Liver (tissue), 9 donors: ENCODE results near the gene NOTO. TPM values are rescaled to one million over a fixed set of nuclear protein-coding genes. Genes with fewer than 3 reads are reported as not detected.

Experiments
- DNase-seq: peaks from one replicate; pipeline ENCODE4 v3.0.0-alpha.2; 2017; ENCODE audit warnings: low spot score
- H3K27ac ChIP-seq, 2 donors: one replicate each; pipeline ENCODE4 v1.7.0; 2013; ENCODE audit warnings: inconsistent platforms in 2 of 2, low read length in 2 of 2, control low read depth in 1 of 2, low read depth in 1 of 2, mild to moderate bottlenecking in 1 of 2
- H3K27me3 ChIP-seq, 4 donors: one replicate each; pipeline versions ENCODE4 v1.6.1 to v1.7.0; 2013; ENCODE audit warnings: low read length in 3 of 4, inconsistent platforms in 1 of 4, mild to moderate bottlenecking in 1 of 4, moderate library complexity in 1 of 4; ENCODE audit not compliant: control insufficient read depth in 4 of 4, insufficient read depth in 4 of 4
- H3K36me3 ChIP-seq, 4 donors: one replicate each; pipeline versions ENCODE4 v1.6.1 to v1.7.0; 2013; ENCODE audit warnings: low read length in 3 of 4, mild to moderate bottlenecking in 3 of 4, low read depth in 1 of 4, moderate library complexity in 1 of 4; ENCODE audit not compliant: control insufficient read depth in 4 of 4, insufficient read depth in 3 of 4
- H3K4me1 ChIP-seq, 4 donors: one replicate each; pipeline versions ENCODE4 v1.6.1 to v1.7.0; 2013; ENCODE audit warnings: low read length in 3 of 4, mild to moderate bottlenecking in 3 of 4, moderate library complexity in 1 of 4; ENCODE audit not compliant: control insufficient read depth in 4 of 4, insufficient read depth in 4 of 4
- H3K4me3 ChIP-seq, 3 donors: one replicate each; pipeline versions ENCODE4 v1.6.1 to v1.7.0; 2013; ENCODE audit warnings: low read length in 3 of 3, control low read depth in 1 of 3, low read depth in 1 of 3, mild to moderate bottlenecking in 1 of 3
- H3K9ac ChIP-seq, 2 donors: one replicate each; pipeline ENCODE4 v1.7.0; 2013; ENCODE audit warnings: low read length in 2 of 2, mild to moderate bottlenecking in 2 of 2, moderate library complexity in 2 of 2, control low read depth in 1 of 2, low read depth in 1 of 2
- H3K9me3 ChIP-seq, 4 donors: one replicate each; pipeline versions ENCODE4 v1.6.1 to v1.7.0; 2013; ENCODE audit warnings: low read length in 3 of 4; ENCODE audit not compliant: control insufficient read depth in 4 of 4
- EGR1 ChIP-seq, 2 donors: IDR thresholded peaks; 2 replicates each; pipeline ENCODE4 v1.6.1; 2016 to 2018; ENCODE audit warnings: antibody characterized with exemption in 2 of 2, low read depth in 2 of 2
- FOXA1 ChIP-seq: IDR thresholded peaks from 2 replicates; pipeline ENCODE4 v1.6.1; 2016; ENCODE audit warnings: antibody characterized with exemption
- FOXA2 ChIP-seq: IDR thresholded peaks from 2 replicates; pipeline ENCODE4 v1.6.1; 2016; ENCODE audit warnings: antibody characterized with exemption
- GABPA ChIP-seq, 2 donors: IDR thresholded peaks in 1 of 2; conservative IDR thresholded peaks in 1 of 2; 2 replicates each; pipeline ENCODE4 v1.6.1; 2016; ENCODE audit warnings: antibody characterized with exemption in 2 of 2, mild to moderate bottlenecking in 1 of 2, moderate library complexity in 1 of 2
- HNF4A ChIP-seq, 2 donors: conservative IDR thresholded peaks; 2 replicates each; pipeline ENCODE4 v1.6.1; 2016; ENCODE audit warnings: antibody characterized with exemption in 2 of 2, mild to moderate bottlenecking in 2 of 2
- HNF4G ChIP-seq: IDR thresholded peaks from 2 replicates; pipeline ENCODE4 v1.6.1; 2016; ENCODE audit warnings: antibody characterized with exemption
- JUND ChIP-seq, 2 donors: IDR thresholded peaks; 2 replicates each; pipeline ENCODE4 v1.6.1; 2016; ENCODE audit warnings: antibody characterized with exemption in 2 of 2
- MAX ChIP-seq: IDR thresholded peaks from 2 replicates; pipeline ENCODE4 v1.6.1; 2016; ENCODE audit warnings: antibody characterized with exemption
- NR2F2 ChIP-seq: IDR thresholded peaks from 2 replicates; pipeline ENCODE4 v1.6.1; 2016; ENCODE audit warnings: antibody characterized with exemption
- RAD21 ChIP-seq, 2 donors: IDR thresholded peaks; 2 replicates each; pipeline ENCODE4 v1.6.1; 2016; ENCODE audit warnings: antibody characterized with exemption in 2 of 2, mild to moderate bottlenecking in 2 of 2
- RXRA ChIP-seq, 2 donors: IDR thresholded peaks; 2 replicates each; pipeline ENCODE4 v1.6.1; 2017 to 2018; ENCODE audit warnings: antibody characterized with exemption in 2 of 2, mild to moderate bottlenecking in 1 of 2
- SP1 ChIP-seq: IDR thresholded peaks from 2 replicates; pipeline ENCODE4 v1.6.1; 2018; ENCODE audit warnings: antibody characterized with exemption, mild to moderate bottlenecking
- YY1 ChIP-seq: IDR thresholded peaks from 2 replicates; pipeline ENCODE4 v1.6.1; 2016; ENCODE audit warnings: antibody characterized with exemption, mild to moderate bottlenecking
- WGBS: extraction: QIAGEN DNeasy Blood & Tissue Kit; methylation state at CpG from one replicate; pipeline ENCODE4 v1.1.7; 2013; 5-methylcytosine and 5-hydroxymethylcytosine counted together
- polyA plus RNA-seq, 2 donors: library from polyadenylated mRNA; stranded (reverse) in 1 of 2; unstranded in 1 of 2; fragments of 200-250 nt in 1 of 2; fragments of >200 nt in 1 of 2; fragmentation: Nextera tagmentation in 1 of 2; extraction: Ambion mirVana in 1 of 2; gene quantifications; one replicate each; pipeline versions ENCODE4 v1.2.1 to v1.2.3, GENCODE V29; 2013 to 2015
- total RNA-seq, 2 donors: library from RNA; depleted of rRNA; stranded (reverse); fragments of >200 nt; gene quantifications; one replicate each; pipeline ENCODE4 v1.2.3, GENCODE V29; 2014
- TF ChIP-seq, protein P1 (sequence below): IDR thresholded peaks from 2 replicates; pipeline ENCODE4 v1.6.1; 2016; ENCODE audit warnings: antibody characterized with exemption
- TF ChIP-seq, protein P2 (sequence below): fragments of 150-350 bp; IDR thresholded peaks from 2 replicates; pipeline ENCODE4 v1.5.1; 2017; ENCODE audit warnings: improper control_type of control experiment, low read depth, low read length; ENCODE audit not compliant: missing input control
- TF ChIP-seq, protein P3 (sequence below): IDR thresholded peaks from 2 replicates; pipeline ENCODE4 v1.6.1; 2016; ENCODE audit warnings: antibody characterized with exemption, mild to moderate bottlenecking
- donor health status: healthy.
- donor health status: healthy.
- donor health status: healthy.
- donor health status: healthy.
- donor health status: healthy.

Gene NOTO
- total and polyA plus RNA-seq, 4 donors: not detected

DNA sequence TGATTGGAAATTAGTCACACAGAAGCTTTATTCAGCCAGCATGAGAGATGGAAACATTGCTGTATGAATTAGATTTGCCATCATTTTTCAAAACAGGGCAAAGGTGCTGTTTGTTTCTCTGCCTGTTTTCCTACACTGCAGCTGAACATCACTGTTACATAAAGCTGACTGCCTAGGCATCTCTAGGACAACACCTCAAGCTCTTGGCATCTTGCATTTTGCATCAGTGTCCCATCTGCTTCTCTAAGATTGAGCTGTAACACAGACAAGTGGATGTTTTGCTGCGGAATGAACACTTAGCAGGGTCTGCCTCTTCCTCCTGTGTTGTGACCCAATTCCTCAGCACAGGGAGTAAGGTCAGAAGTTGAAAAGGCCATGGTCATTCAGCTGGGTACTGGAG is 36.6 kb downstream of the NOTO start:
- no peaks in the 10 kb centered on the region for H3K27me3 ChIP-seq
- 80% methylated on average over 1 of the region's 1 CpG for WGBS
- peaks cover 2 to 29% (median 20%) of the 10 kb centered on the region in 4 donors for H3K36me3 ChIP-seq
- TF ChIP-seq SP1 (no peak), NR2F2 (no peak), HNF4G (no peak), FOXA2 (no peak), FOXA1 (no peak), HNF4A (conservative IDR thresholded peaks at IDR 0.05) (no peak), RAD21 (IDR thresholded peaks at IDR 0.05) (no peak), YY1 (no peak), RXRA (IDR thresholded peaks at IDR 0.05) (no peak)
- TF ChIP-seq, protein P1, sequence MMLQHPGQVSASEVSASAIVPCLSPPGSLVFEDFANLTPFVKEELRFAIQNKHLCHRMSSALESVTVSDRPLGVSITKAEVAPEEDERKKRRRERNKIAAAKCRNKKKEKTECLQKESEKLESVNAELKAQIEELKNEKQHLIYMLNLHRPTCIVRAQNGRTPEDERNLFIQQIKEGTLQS: no peak
- TF ChIP-seq, protein P2, sequence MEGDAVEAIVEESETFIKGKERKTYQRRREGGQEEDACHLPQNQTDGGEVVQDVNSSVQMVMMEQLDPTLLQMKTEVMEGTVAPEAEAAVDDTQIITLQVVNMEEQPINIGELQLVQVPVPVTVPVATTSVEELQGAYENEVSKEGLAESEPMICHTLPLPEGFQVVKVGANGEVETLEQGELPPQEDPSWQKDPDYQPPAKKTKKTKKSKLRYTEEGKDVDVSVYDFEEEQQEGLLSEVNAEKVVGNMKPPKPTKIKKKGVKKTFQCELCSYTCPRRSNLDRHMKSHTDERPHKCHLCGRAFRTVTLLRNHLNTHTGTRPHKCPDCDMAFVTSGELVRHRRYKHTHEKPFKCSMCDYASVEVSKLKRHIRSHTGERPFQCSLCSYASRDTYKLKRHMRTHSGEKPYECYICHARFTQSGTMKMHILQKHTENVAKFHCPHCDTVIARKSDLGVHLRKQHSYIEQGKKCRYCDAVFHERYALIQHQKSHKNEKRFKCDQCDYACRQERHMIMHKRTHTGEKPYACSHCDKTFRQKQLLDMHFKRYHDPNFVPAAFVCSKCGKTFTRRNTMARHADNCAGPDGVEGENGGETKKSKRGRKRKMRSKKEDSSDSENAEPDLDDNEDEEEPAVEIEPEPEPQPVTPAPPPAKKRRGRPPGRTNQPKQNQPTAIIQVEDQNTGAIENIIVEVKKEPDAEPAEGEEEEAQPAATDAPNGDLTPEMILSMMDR: no peak
- no peaks in the 10 kb centered on the region for H3K9me3 ChIP-seq
- H3K4me3 ChIP-seq: no peak overlapping the region
- H3K9ac ChIP-seq: no peak overlapping the region
- H3K27ac ChIP-seq: no peak overlapping the region
- DNase-seq: no peak
- H3K4me1 ChIP-seq: peaks cover 2 to 16% (median 12%) of the 10 kb centered on the region in 4 donors

GRCh38 chr2:73239776-73240175 is 37.4 kb downstream of the NOTO start:
- no peak overlapping the region for H3K4me3 ChIP-seq
- H3K9ac ChIP-seq: no peak overlapping the region
- 74% methylated on average over 3 of the region's 3 CpGs for WGBS
- H3K9me3 ChIP-seq: no peaks in the 10 kb centered on the region
- H3K27ac ChIP-seq: no peak overlapping the region
- peaks cover 8 to 37% (median 28%) of the 10 kb centered on the region in 4 donors for H3K36me3 ChIP-seq
- no peak for TF ChIP-seq EGR1 (IDR thresholded peaks at IDR 0.05; ENCODE audit: low read depth in 2 of 2)
- no peak for TF ChIP-seq RXRA (IDR thresholded peaks at IDR 0.05)
- TF ChIP-seq, protein P3, sequence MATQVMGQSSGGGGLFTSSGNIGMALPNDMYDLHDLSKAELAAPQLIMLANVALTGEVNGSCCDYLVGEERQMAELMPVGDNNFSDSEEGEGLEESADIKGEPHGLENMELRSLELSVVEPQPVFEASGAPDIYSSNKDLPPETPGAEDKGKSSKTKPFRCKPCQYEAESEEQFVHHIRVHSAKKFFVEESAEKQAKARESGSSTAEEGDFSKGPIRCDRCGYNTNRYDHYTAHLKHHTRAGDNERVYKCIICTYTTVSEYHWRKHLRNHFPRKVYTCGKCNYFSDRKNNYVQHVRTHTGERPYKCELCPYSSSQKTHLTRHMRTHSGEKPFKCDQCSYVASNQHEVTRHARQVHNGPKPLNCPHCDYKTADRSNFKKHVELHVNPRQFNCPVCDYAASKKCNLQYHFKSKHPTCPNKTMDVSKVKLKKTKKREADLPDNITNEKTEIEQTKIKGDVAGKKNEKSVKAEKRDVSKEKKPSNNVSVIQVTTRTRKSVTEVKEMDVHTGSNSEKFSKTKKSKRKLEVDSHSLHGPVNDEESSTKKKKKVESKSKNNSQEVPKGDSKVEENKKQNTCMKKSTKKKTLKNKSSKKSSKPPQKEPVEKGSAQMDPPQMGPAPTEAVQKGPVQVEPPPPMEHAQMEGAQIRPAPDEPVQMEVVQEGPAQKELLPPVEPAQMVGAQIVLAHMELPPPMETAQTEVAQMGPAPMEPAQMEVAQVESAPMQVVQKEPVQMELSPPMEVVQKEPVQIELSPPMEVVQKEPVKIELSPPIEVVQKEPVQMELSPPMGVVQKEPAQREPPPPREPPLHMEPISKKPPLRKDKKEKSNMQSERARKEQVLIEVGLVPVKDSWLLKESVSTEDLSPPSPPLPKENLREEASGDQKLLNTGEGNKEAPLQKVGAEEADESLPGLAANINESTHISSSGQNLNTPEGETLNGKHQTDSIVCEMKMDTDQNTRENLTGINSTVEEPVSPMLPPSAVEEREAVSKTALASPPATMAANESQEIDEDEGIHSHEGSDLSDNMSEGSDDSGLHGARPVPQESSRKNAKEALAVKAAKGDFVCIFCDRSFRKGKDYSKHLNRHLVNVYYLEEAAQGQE: no peak
- TF ChIP-seq YY1: no peak
- no peak for TF ChIP-seq JUND (IDR thresholded peaks at IDR 0.05)
- no peak for TF ChIP-seq MAX
- TF ChIP-seq HNF4G: no peak
- TF ChIP-seq GABPA (IDR thresholded peaks at IDR 0.05 in 1 of 2, conservative IDR thresholded peaks at IDR 0.05 in 1 of 2): no peak
- no peak for DNase-seq
- H3K4me1 ChIP-seq: peaks cover 2 to 15% (median 11%) of the 10 kb centered on the region in 4 donors
- H3K27me3 ChIP-seq: no peaks in the 10 kb centered on the region
